ENCODE results near the gene PRKAR2A. TPM values are rescaled to one million over a fixed set of nuclear protein-coding genes. Genes with fewer than 3 reads are reported as not detected.
"Not testable (repeated sequence)": the region's sequence is repeated elsewhere in the genome, so short reads cannot be mapped to it uniquely, and the experiment has no call there.

The PRKAR2A gene
- total RNA-seq, 1 experiment from 2014 or later: 54.2 TPM

DNA sequence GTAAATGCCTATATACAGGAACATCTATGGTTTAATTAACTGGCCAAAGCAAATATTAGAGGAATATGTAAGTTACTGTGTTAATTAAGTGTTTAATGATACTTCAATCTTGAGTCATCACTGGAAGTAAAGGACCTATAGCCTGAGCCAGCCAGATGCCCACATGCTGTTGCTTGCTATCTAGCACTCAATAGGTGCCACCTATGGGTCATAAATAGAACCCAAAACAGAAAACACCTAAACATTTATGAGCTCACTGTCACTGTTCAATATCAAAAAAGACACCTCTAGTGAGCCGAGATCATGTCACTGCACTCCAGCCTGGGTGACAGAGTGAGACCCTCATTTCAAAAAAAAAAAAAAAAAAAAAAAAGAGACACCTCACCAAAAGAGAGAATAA is 82.3 kb downstream of the PRKAR2A start:
- no peak for TF ChIP-seq EZH2 (IDR thresholded peaks at IDR 0.05; ENCODE audit: low read depth)
- peak; percentile 53 for TF ChIP-seq CTCF (conservative IDR thresholded peaks at IDR 0.05)
- no peaks in the 10 kb centered on the region for H3K4me1 ChIP-seq (replicated peaks; ENCODE audit: insufficient read depth)
- H3K4me2 ChIP-seq: no peak overlapping the region
- no peaks in the 10 kb centered on the region; the same call in 1 of the 2 replicates for H3F3A ChIP-seq (ENCODE audit: insufficient read depth, low read depth)
- no peak overlapping the region for H2AFZ ChIP-seq
- no peaks in the 10 kb centered on the region for H3K36me3 ChIP-seq (ENCODE audit: low read depth)
- no peaks in the 10 kb centered on the region; the same call in 1 of the 2 replicates for H4K20me1 ChIP-seq (ENCODE audit: insufficient read depth)
- no peaks in the 10 kb centered on the region for H3K27me3 ChIP-seq (ENCODE audit: insufficient read depth, low read depth)
- H3K4me3 ChIP-seq: no peak overlapping the region
- no TSS peak for BruUV-seq (replicated peaks)
- intact Hi-C loops (cut with micrococcal nuclease; ENCODE audit: unreplicated experiment): no loop called here
- ChIA-PET POLR2A (ENCODE audit: unreplicated experiment) (interaction anchor here (0.6 kb wide), 1 partner anchor 664 kb away, joined by 4 read pairs; the partner anchor contains the start of gene NICN1), CTCF (interaction anchor here (0.6 to 1.0 kb wide), 5 partner anchors 23 to 105 kb away, joined by 3 to 9 read pairs (median 3); no protein-coding TSS in a partner anchor)
- DNase-seq: no peak
- H3K27ac ChIP-seq: no peak overlapping the region
- no peaks in the 10 kb centered on the region for H3K79me2 ChIP-seq (ENCODE audit: low read depth)
- no peaks in the 10 kb centered on the region for H3K9me2 ChIP-seq (ENCODE audit: insufficient read depth)
- H3K9me3 ChIP-seq (ENCODE audit: insufficient read depth, low read depth): no peaks in the 10 kb centered on the region

DNA sequence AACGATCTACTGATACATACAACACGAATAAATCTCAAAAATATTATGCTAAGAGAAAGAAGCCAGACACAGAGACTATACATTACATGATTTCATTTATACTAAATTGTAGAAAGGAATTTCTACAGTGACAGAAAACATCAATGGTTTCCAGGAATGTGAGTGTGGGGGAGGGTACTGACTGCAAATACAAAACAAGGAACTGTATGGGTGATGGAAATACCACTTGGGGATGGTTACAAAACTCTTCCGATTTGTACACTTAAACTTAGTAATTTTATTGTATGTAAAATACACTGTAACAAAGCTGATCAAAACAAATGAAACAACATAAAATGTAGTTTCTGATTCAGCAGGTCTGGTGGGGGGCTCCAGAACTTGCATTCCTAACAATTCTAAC is 84.9 kb downstream of the PRKAR2A start:
- DNase-seq: no peak
- Histone ChIP-seq H3K4me2 (no peak overlapping the region), H3K27ac (no peak overlapping the region), H3F3A (ENCODE audit: insufficient read depth, low read depth) (no peaks in the 10 kb centered on the region; the same call in 1 of the 2 replicates), H3K79me2 (ENCODE audit: low read depth) (no peaks in the 10 kb centered on the region), H4K20me1 (ENCODE audit: insufficient read depth) (no peaks in the 10 kb centered on the region; the same call in 1 of the 2 replicates), H3K9me2 (ENCODE audit: insufficient read depth) (no peaks in the 10 kb centered on the region), H3K9me3 (ENCODE audit: insufficient read depth, low read depth) (no peaks in the 10 kb centered on the region), H3K36me3 (ENCODE audit: low read depth) (no peaks in the 10 kb centered on the region), H2AFZ (no peak overlapping the region), H3K27me3 (ENCODE audit: insufficient read depth, low read depth) (no peaks in the 10 kb centered on the region), H3K4me3 (no peak overlapping the region), H3K4me1 (replicated peaks; ENCODE audit: insufficient read depth) (no peaks in the 10 kb centered on the region)
- no TSS peak for BruUV-seq (replicated peaks)
- POLR2A ChIA-PET (ENCODE audit: unreplicated experiment): no interaction called here
- intact Hi-C loops (cut with micrococcal nuclease; ENCODE audit: unreplicated experiment): no loop called here
- TF ChIP-seq CTCF (conservative IDR thresholded peaks at IDR 0.05): no peak
- TF ChIP-seq EZH2 (IDR thresholded peaks at IDR 0.05; ENCODE audit: low read depth): no peak
- CTCF ChIA-PET: no interaction called here

- H3K4me2 ChIP-seq; H3K4me3 ChIP-seq; BruUV-seq (replicated peaks); H3K9me3 ChIP-seq (ENCODE audit: insufficient read depth, low read depth); CTCF ChIA-PET; H3F3A ChIP-seq (ENCODE audit: insufficient read depth, low read depth); POLR2A ChIA-PET (ENCODE audit: unreplicated experiment); H3K27me3 ChIP-seq (ENCODE audit: insufficient read depth, low read depth); H3K27ac ChIP-seq; H3K79me2 ChIP-seq (ENCODE audit: low read depth); H4K20me1 ChIP-seq (ENCODE audit: insufficient read depth); H3K9me2 ChIP-seq (ENCODE audit: insufficient read depth); DNase-seq; H3K36me3 ChIP-seq (ENCODE audit: low read depth); H3K4me1 ChIP-seq (replicated peaks; ENCODE audit: insufficient read depth); H2AFZ ChIP-seq; intact Hi-C loops (cut with micrococcal nuclease; ENCODE audit: unreplicated experiment): not testable (repeated sequence)
Measured at GRCh38 chr3:48759991-48760540, 87.6 kb downstream of the PRKAR2A start.

DNA sequence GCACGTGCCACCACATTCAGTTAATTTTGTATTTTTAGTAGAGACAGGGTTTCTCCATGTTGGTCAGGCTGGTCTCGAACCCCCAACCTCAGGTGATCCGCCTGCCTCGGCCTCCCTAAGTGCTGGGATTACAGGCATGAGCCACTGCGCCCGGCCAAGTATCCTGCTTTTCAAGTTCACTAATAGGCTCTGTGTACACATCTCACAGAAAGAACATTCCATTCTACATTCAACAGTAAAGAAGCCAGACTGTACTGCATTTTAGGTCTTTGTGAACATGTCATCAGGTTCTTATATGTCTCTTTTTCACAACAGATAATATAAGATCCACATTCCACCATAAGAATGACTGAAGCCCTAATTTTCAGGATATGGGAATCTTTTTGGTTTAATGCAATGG is 88.1 kb downstream of the PRKAR2A start:
- H3K9me3 ChIP-seq (ENCODE audit: insufficient read depth, low read depth); H3K79me2 ChIP-seq (ENCODE audit: low read depth); H3K4me3 ChIP-seq; H3K36me3 ChIP-seq (ENCODE audit: low read depth); H3K27ac ChIP-seq; H3F3A ChIP-seq (ENCODE audit: insufficient read depth, low read depth); BruUV-seq (replicated peaks); H4K20me1 ChIP-seq (ENCODE audit: insufficient read depth); H3K9me2 ChIP-seq (ENCODE audit: insufficient read depth); intact Hi-C loops (cut with micrococcal nuclease; ENCODE audit: unreplicated experiment); POLR2A ChIA-PET (ENCODE audit: unreplicated experiment); H2AFZ ChIP-seq; H3K4me1 ChIP-seq (replicated peaks; ENCODE audit: insufficient read depth); CTCF ChIA-PET; H3K27me3 ChIP-seq (ENCODE audit: insufficient read depth, low read depth); H3K4me2 ChIP-seq; DNase-seq: not testable (repeated sequence)

Data from PC-9 (cell line).